PC-3 (cell line): Measurements from ENCODE around the gene MRAS. TPM values are rescaled to one million over a fixed set of nuclear protein-coding genes. Genes with fewer than 3 reads are reported as not detected.

Source experiments
- ATAC-seq: fragments of 200-7000 bp; cut with Tn5 transposase; 2 replicates; pipeline ENCODE4 v1.9.1; 2020; ENCODE audit warnings: mild to moderate bottlenecking, moderate library complexity
- BruUV-seq: library from RNA; stranded (reverse); fragments of 400-500 nt; replicated peaks from 2 replicates; lab custom pipeline; 2021; lab: Mats Ljungman, UMichigan
- CTCF ChIA-PET: fragments of 300-600 bp; sonication (Branson Sonifier 250); formaldehyde crosslinking; loops from one replicate; lab custom pipeline; 2022; ENCODE audit warnings: antibody characterized with exemption; lab: Charles Lee
- POLR2A ChIA-PET: fragments of 300-600 bp; sonication (Branson Sonifier 250); formaldehyde crosslinking; loops from one replicate; lab custom pipeline; 2022; ENCODE audit warnings: antibody characterized with exemption; ENCODE audit not compliant: unreplicated experiment; lab: Charles Lee
- DNase-seq: peaks from one replicate; pipeline ENCODE4 v3.0.0-alpha.2; 2015
- H2AFZ ChIP-seq: fragments of 300-600 bp; sonication (generic); 2 replicates; pipeline ENCODE4 v1.6.0; 2016; ENCODE audit warnings: antibody characterized with exemption, low read length
- H3F3A ChIP-seq: fragments of 300-600 bp; sonication (generic); one replicate; pipeline ENCODE4 v1.6.0; 2017; ENCODE audit warnings: antibody characterized with exemption, low read length, control low read depth, mild to moderate bottlenecking; ENCODE audit not compliant: unreplicated experiment
- H3K27ac ChIP-seq: fragments of 300-600 bp; sonication (generic); 2 replicates; pipeline ENCODE4 v1.5.1; 2016; ENCODE audit warnings: mild to moderate bottlenecking, low read length
- H3K27me3 ChIP-seq: fragments of 300-600 bp; sonication (generic); 2 replicates; pipeline ENCODE4 v1.6.1; 2016; ENCODE audit warnings: low read length, mixed read lengths
- H3K36me3 ChIP-seq: fragments of 300-600 bp; sonication (generic); 2 replicates; pipeline ENCODE4 v1.6.1; 2016; ENCODE audit warnings: low read depth, mixed run types, low read length, mixed read lengths
- H3K4me1 ChIP-seq: fragments of 300-600 bp; sonication (generic); 2 replicates; pipeline ENCODE4 v1.5.1; 2016; ENCODE audit warnings: low read length; ENCODE audit not compliant: insufficient read depth
- H3K4me2 ChIP-seq: fragments of 300-600 bp; sonication (generic); 2 replicates; pipeline ENCODE4 v1.6.0; 2016; ENCODE audit warnings: low read length
- H3K4me3 ChIP-seq: fragments of 300-600 bp; sonication (generic); 2 replicates; pipeline ENCODE4 v1.5.1; 2016; ENCODE audit warnings: mild to moderate bottlenecking, low read length, mixed read lengths
- H3K79me2 ChIP-seq: fragments of 300-600 bp; sonication (generic); 2 replicates; pipeline ENCODE4 v1.6.1; 2017; ENCODE audit warnings: low read length, mixed read lengths
- H3K9ac ChIP-seq: fragments of 300-600 bp; sonication (generic); 2 replicates; pipeline ENCODE4 v1.6.0; 2016; ENCODE audit warnings: mild to moderate bottlenecking, low read length
- H3K9me2 ChIP-seq: fragments of 300-600 bp; sonication (generic); replicated peaks from 2 replicates; pipeline ENCODE4 v1.6.1; 2016; ENCODE audit warnings: mixed run types, low read length, mixed read lengths
- H3K9me3 ChIP-seq: fragments of 300-600 bp; sonication (generic); 2 replicates; pipeline ENCODE4 v1.6.1; 2016; ENCODE audit warnings: low read length, mixed read lengths
- H4K20me1 ChIP-seq: fragments of 300-600 bp; sonication (generic); 2 replicates; pipeline ENCODE4 v1.6.1; 2016; ENCODE audit warnings: low read length, mixed read lengths
- CTCF ChIP-seq: fragments of 300-600 bp; sonication (generic); conservative IDR thresholded peaks from 2 replicates; pipeline ENCODE4 v1.5.1; 2017; ENCODE audit warnings: antibody characterized with exemption, low read depth, mild to moderate bottlenecking, low read length
- EZH2 ChIP-seq: fragments of 300-600 bp; sonication (generic); IDR thresholded peaks from one replicate; pipeline ENCODE4 v1.6.1; 2017; ENCODE audit warnings: antibody characterized with exemption, mild to moderate bottlenecking, low read length; ENCODE audit not compliant: unreplicated experiment
- EZH2phosphoT487 ChIP-seq: fragments of 300-600 bp; sonication (generic); IDR thresholded peaks from 2 replicates; pipeline ENCODE4 v1.6.1; 2018; ENCODE audit warnings: mild to moderate bottlenecking, antibody characterized with exemption, low read length, borderline replicate concordance
- intact Hi-C: fragments of 100-400 bp; cut with micrococcal nuclease; formaldehyde crosslinking; loops from 2 replicates; pipeline ENCODE4 v1.9.0; 2023
- total RNA-seq: library from RNA; depleted of rRNA; stranded (reverse); fragments of >200 nt; gene quantifications from 2 replicates; pipeline ENCODE4 v1.2.3, GENCODE V29; 2014

The MRAS gene
- total RNA-seq, 1 experiment from 2014 or later = 2.8 TPM

- Histone ChIP-seq H3K9me3 (no peaks in the 10 kb centered on the region), H3K27ac (no peak overlapping the region), H3K9me2 (no peaks in the 10 kb centered on the region), H3K36me3 (no peaks in the 10 kb centered on the region), H2AFZ (no peak overlapping the region), H3K4me3 (no peak overlapping the region), H3K4me1 (no peaks in the 10 kb centered on the region), H3K27me3 (no peaks in the 10 kb centered on the region), H3K4me2 (no peak overlapping the region), H4K20me1 (no peaks in the 10 kb centered on the region), H3F3A (no peaks in the 10 kb centered on the region), H3K9ac (no peak overlapping the region), H3K79me2 (no peaks in the 10 kb centered on the region)
- DNase-seq (no peak), ATAC-seq (no peak)
- CTCF ChIA-PET = no interaction called here
- TF ChIP-seq CTCF (no peak), EZH2 (no peak), EZH2phosphoT487 (no peak)
- POLR2A ChIA-PET = no interaction called here
- BruUV-seq = no TSS peak
- intact Hi-C loops = no loop called here
Observed at GRCh38 chr3:138365253-138365555, 16.8 kb downstream of the MRAS start.

- Histone ChIP-seq H3K4me1 (no peaks in the 10 kb centered on the region), H3K36me3 (no peaks in the 10 kb centered on the region), H3K4me2 (no peak overlapping the region), H3K27me3 (no peaks in the 10 kb centered on the region), H4K20me1 (no peaks in the 10 kb centered on the region), H3K79me2 (no peaks in the 10 kb centered on the region), H3K9me3 (no peaks in the 10 kb centered on the region), H2AFZ (no peak overlapping the region), H3K9ac (no peak overlapping the region), H3K9me2 (no peaks in the 10 kb centered on the region), H3K4me3 (no peak overlapping the region), H3F3A (no peaks in the 10 kb centered on the region), H3K27ac (no peak overlapping the region)
- no peak for ATAC-seq
- intact Hi-C loops = no loop called here
- DNase-seq = no peak
- ChIA-PET CTCF (no interaction called here), POLR2A (no interaction called here)
- BruUV-seq = no TSS peak
- no peak for TF ChIP-seq EZH2phosphoT487
- no peak for TF ChIP-seq EZH2
- no peak for TF ChIP-seq CTCF
Observed at GRCh38 chr3:138366006-138366759, 17.8 kb downstream of the MRAS start.

GRCh38 chr3:138367326-138367850, 19.0 kb downstream of the MRAS start:
- no peak overlapping the region for H3K27ac ChIP-seq
- H3K4me3 ChIP-seq = no peak overlapping the region
- TF ChIP-seq EZH2phosphoT487 = no peak
- TF ChIP-seq CTCF = no peak
- ATAC-seq (no peak), DNase-seq (no peak)
- H3K36me3 ChIP-seq = no peaks in the 10 kb centered on the region
- BruUV-seq = no TSS peak
- no peaks in the 10 kb centered on the region for H3K79me2 ChIP-seq
- H3K4me1 ChIP-seq = no peaks in the 10 kb centered on the region
- no peaks in the 10 kb centered on the region for H3F3A ChIP-seq
- intact Hi-C loops = no loop called here
- no peak overlapping the region for H2AFZ ChIP-seq
- ChIA-PET CTCF (no interaction called here), POLR2A (no interaction called here)
- H3K9me2 ChIP-seq = no peaks in the 10 kb centered on the region
- H3K9ac ChIP-seq = no peak overlapping the region
- H4K20me1 ChIP-seq = no peaks in the 10 kb centered on the region
- no peak overlapping the region for H3K4me2 ChIP-seq
- H3K9me3 ChIP-seq = no peaks in the 10 kb centered on the region
- no peaks in the 10 kb centered on the region for H3K27me3 ChIP-seq
